Mesenchymal stem cell (in vitro differentiated cells and primary cell): ENCODE results near the gene DHX32.

ENCODE experiments used
- DNase-seq: peaks from one replicate; pipeline ENCODE4 v3.0.0-alpha.2; 2013
- H2AFZ ChIP-seq: one replicate; pipeline ENCODE4 v1.6.1; 2013; ENCODE audit warnings: low read depth, mild to moderate bottlenecking, control low read depth, inconsistent platforms, low read length, moderate library complexity
- H2AK5ac ChIP-seq: 2 replicates; pipeline ENCODE4 v1.6.1; 2013; ENCODE audit warnings: low read length, moderate library complexity, mild to moderate bottlenecking, inconsistent platforms; ENCODE audit not compliant: severe bottlenecking
- H2BK120ac ChIP-seq: one replicate; pipeline ENCODE4 v1.6.1; 2013; ENCODE audit warnings: low read depth, mild to moderate bottlenecking, inconsistent platforms, low read length, moderate library complexity
- H2BK12ac ChIP-seq, 2 experiments: one replicate each; pipeline ENCODE4 v1.6.1; 2013; ENCODE audit warnings: inconsistent platforms in 2 of 2, low read length in 2 of 2, mild to moderate bottlenecking in 2 of 2, moderate library complexity in 2 of 2, control low read depth in 1 of 2
- H2BK15ac ChIP-seq: one replicate; pipeline ENCODE4 v1.6.1; 2013; ENCODE audit warnings: mild to moderate bottlenecking, low read depth, inconsistent platforms; ENCODE audit not compliant: poor library complexity, severe bottlenecking
- H2BK5ac ChIP-seq: 2 replicates; pipeline ENCODE4 v1.6.1; 2013; ENCODE audit warnings: low read depth, mild to moderate bottlenecking, low read length, control low read depth, inconsistent platforms; ENCODE audit not compliant: poor library complexity, severe bottlenecking
- H3K14ac ChIP-seq, 2 experiments: one replicate each; pipeline ENCODE4 v1.6.1; 2013; ENCODE audit warnings: inconsistent platforms in 2 of 2, low read length in 2 of 2, control low read depth in 1 of 2, mild to moderate bottlenecking in 1 of 2, moderate library complexity in 1 of 2
- H3K18ac ChIP-seq, 2 experiments: one replicate each; pipeline ENCODE4 v1.6.1; 2013; ENCODE audit warnings: inconsistent platforms in 2 of 2, low read length in 2 of 2, control low read depth in 1 of 2, low read depth in 1 of 2, mild to moderate bottlenecking in 1 of 2
- H3K23ac ChIP-seq, 2 experiments: one replicate each; pipeline ENCODE4 v1.6.1; 2013; ENCODE audit warnings: inconsistent platforms in 2 of 2, low read length in 2 of 2, mild to moderate bottlenecking in 2 of 2, moderate library complexity in 2 of 2, control low read depth in 1 of 2
- H3K27ac ChIP-seq: 2 replicates; pipeline ENCODE4 v1.5.1; 2013; ENCODE audit warnings: mild to moderate bottlenecking, moderate library complexity, low read length, control low read depth, inconsistent platforms; ENCODE audit not compliant: poor library complexity, severe bottlenecking
- H3K27me3 ChIP-seq, 2 experiments: 2 replicates each; pipeline versions ENCODE4 v1.6.1 to v1.7.0; 2013; ENCODE audit warnings: low read length in 2 of 2, mild to moderate bottlenecking in 2 of 2, moderate library complexity in 2 of 2, control low read depth in 1 of 2, inconsistent platforms in 1 of 2; ENCODE audit not compliant: control insufficient read depth in 1 of 2, insufficient read depth in 1 of 2
- H3K36me3 ChIP-seq, 2 experiments: 2 replicates each; pipeline versions ENCODE4 v1.6.1 to v1.7.0; 2013; ENCODE audit warnings: low read length in 2 of 2, control low read depth in 1 of 2, inconsistent platforms in 1 of 2, low read depth in 1 of 2, mild to moderate bottlenecking in 1 of 2; ENCODE audit not compliant: insufficient read depth in 2 of 2, control insufficient read depth in 1 of 2
- H3K4ac ChIP-seq, 2 experiments: one replicate each; pipeline ENCODE4 v1.6.1; 2013; ENCODE audit warnings: inconsistent platforms in 2 of 2, low read length in 2 of 2, mild to moderate bottlenecking in 2 of 2, moderate library complexity in 2 of 2, control low read depth in 1 of 2, low read depth in 1 of 2
- H3K4me1 ChIP-seq: 2 replicates; pipeline ENCODE4 v1.6.1; 2013; ENCODE audit warnings: low read depth, low read length, control low read depth; ENCODE audit not compliant: control insufficient read depth, insufficient read depth
- H3K4me2 ChIP-seq: 2 replicates; pipeline ENCODE4 v1.6.1; 2013; ENCODE audit warnings: low read length, mild to moderate bottlenecking, inconsistent platforms; ENCODE audit not compliant: poor library complexity, severe bottlenecking
- H3K4me3 ChIP-seq, 2 experiments: 2 replicates each; pipeline versions ENCODE4 v1.5.1 to v1.7.0; 2013; ENCODE audit warnings: low read length in 2 of 2, mild to moderate bottlenecking in 2 of 2, control low read depth in 1 of 2, low read depth in 1 of 2; ENCODE audit not compliant: insufficient read depth in 1 of 2
- H3K79me1 ChIP-seq: replicated peaks from 2 replicates; pipeline ENCODE4 v1.6.1; 2013; ENCODE audit warnings: mild to moderate bottlenecking, control low read depth, low read length, inconsistent platforms; ENCODE audit not compliant: poor library complexity, severe bottlenecking
- H3K9ac ChIP-seq: 2 replicates; pipeline ENCODE4 v1.7.0; 2013; ENCODE audit warnings: mild to moderate bottlenecking, low read length, moderate library complexity
- H3K9me3 ChIP-seq: 2 replicates; pipeline ENCODE4 v1.7.0; 2013; ENCODE audit warnings: mild to moderate bottlenecking, low read length; ENCODE audit not compliant: control insufficient read depth
- H4K8ac ChIP-seq: one replicate; pipeline ENCODE4 v1.6.1; 2013; ENCODE audit warnings: inconsistent platforms, mild to moderate bottlenecking, low read length, moderate library complexity
- H4K91ac ChIP-seq: one replicate; pipeline ENCODE4 v1.6.1; 2013; ENCODE audit warnings: mild to moderate bottlenecking, low read length, inconsistent platforms
- WGBS: methylation state at CpG from one replicate; pipeline ENCODE4 v1.1.7; 2013; ENCODE audit warnings: mixed read lengths; 5-methylcytosine and 5-hydroxymethylcytosine counted together

DHX32 gene

DNA sequence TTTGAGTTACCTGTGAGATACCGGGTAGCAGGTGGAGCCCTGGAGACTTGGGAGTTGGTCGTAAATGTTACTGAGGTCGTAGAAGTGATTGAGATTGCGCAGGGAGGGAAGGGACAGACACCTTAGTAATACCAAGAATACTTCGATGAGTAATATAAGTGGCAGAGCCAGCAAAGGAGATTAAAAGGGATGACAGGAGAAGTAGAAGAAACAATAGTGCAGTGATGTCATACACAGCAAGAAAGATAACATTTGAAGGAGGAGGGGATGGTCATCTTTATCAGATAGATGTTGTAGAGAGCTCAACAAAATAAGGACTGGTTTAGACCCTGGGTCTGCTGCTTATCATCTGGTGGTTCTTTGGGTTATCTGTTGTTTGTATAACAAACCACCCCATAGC, 52.8 kb downstream of the DHX32 start:
- 93% methylated on average over 5 of the region's 5 CpGs for WGBS
- Histone ChIP-seq H3K23ac (no peak overlapping the region), H2BK5ac (no peak overlapping the region), H2BK15ac (no peak overlapping the region), H2AFZ (no peak overlapping the region), H3K27me3 (no peaks in the 10 kb centered on the region), H3K27ac (no peak overlapping the region), H3K9me3 (no peaks in the 10 kb centered on the region), H3K4me3 (no peak overlapping the region), H3K79me1 (peaks cover 26% of the 10 kb centered on the region), H2BK120ac (no peak overlapping the region), H3K9ac (no peak overlapping the region), H2AK5ac (no peak overlapping the region), H3K4ac (no peak overlapping the region), H3K36me3 (peaks cover 11 to 74% of the 10 kb centered on the region in 2 experiments), H4K8ac (no peak overlapping the region), H3K18ac (no peak overlapping the region), H3K4me1 (peaks cover 2% of the 10 kb centered on the region), H3K4me2 (no peak overlapping the region), H2BK12ac (no peak overlapping the region), H4K91ac (no peak overlapping the region), H3K14ac (no peak overlapping the region)
- no peak for DNase-seq

DNA sequence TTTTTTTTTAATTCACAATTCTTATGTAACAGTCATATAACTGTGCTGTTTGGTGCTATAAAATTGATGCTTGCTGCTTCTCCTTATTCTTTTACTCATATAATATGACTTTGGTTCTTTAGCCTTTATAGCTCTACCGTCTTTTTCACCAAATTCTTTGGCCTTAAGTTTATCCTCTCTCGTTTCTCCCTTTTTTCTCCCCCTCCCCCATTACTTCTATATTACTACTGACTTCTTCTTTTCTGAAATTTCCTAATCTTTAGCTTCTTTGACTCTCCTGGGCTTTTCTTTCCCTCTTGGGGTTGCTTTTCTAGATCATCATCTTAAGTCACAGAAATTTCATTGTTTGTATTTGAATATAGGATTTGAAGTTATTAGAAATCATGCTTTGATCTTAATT, 54.0 kb downstream of the DHX32 start:
- Histone ChIP-seq H2BK5ac (no peak overlapping the region), H4K91ac (no peak overlapping the region), H3K4me3 (no peak overlapping the region), H2BK120ac (no peak overlapping the region), H3K18ac (no peak overlapping the region), H3K79me1 (peaks cover 23% of the 10 kb centered on the region), H2BK12ac (no peak overlapping the region), H2AK5ac (no peak overlapping the region), H3K4me1 (peaks cover 4% of the 10 kb centered on the region), H3K9ac (no peak overlapping the region), H3K4ac (no peak overlapping the region), H3K27ac (no peak overlapping the region), H3K23ac (no peak overlapping the region), H3K36me3 (peaks cover 4 to 62% of the 10 kb centered on the region in 2 experiments), H3K4me2 (no peak overlapping the region), H3K27me3 (no peaks in the 10 kb centered on the region), H2BK15ac (no peak overlapping the region), H2AFZ (no peak overlapping the region), H3K14ac (no peak overlapping the region), H4K8ac (no peak overlapping the region), H3K9me3 (no peaks in the 10 kb centered on the region)
- 97% methylated on average over 2 of the region's 2 CpGs for WGBS
- no peak for DNase-seq

DNA sequence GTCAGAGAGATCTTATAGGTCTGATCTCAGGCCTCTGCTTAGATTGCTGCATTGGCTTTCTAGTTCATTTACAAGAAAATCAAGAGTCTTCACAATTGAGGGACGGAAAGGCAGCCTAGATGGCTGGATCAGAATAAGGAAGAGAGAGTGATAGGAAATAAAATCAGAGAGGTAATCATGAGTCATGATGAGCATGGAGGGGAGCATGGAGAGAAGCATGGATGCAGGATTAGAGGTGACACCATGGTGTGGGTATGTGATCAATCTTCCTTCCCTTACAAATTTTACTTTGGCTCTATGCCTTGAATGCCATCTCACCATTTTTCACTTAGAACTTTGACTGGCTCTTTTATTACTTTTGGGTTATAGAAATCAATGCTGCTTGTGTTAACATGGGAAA, 56.4 kb downstream of the DHX32 start:
- no peak overlapping the region for H3K14ac ChIP-seq
- no peak overlapping the region for H3K18ac ChIP-seq
- peaks cover 31% of the 10 kb centered on the region for H3K79me1 ChIP-seq
- H3K4me1 ChIP-seq = peaks cover 9% of the 10 kb centered on the region
- H3K4ac ChIP-seq = no peak overlapping the region
- no peaks in the 10 kb centered on the region for H3K9me3 ChIP-seq
- no peak overlapping the region for H2BK15ac ChIP-seq
- no peak overlapping the region for H2AK5ac ChIP-seq
- 68% methylated on average over 1 of the region's 1 CpG for WGBS
- no peak overlapping the region for H4K8ac ChIP-seq
- peaks cover 4 to 38% of the 10 kb centered on the region in 2 experiments for H3K36me3 ChIP-seq
- H3K27me3 ChIP-seq = no peaks in the 10 kb centered on the region
- H3K4me3 ChIP-seq = peak overlapping the region in 1 of 2 experiments; percentile 100
- H2BK120ac ChIP-seq = no peak overlapping the region
- no peak overlapping the region for H3K27ac ChIP-seq
- no peak overlapping the region for H2BK12ac ChIP-seq
- no peak overlapping the region for H3K23ac ChIP-seq
- H2AFZ ChIP-seq = no peak overlapping the region
- no peak overlapping the region for H4K91ac ChIP-seq
- H3K9ac ChIP-seq = peak overlapping the region; percentile 99
- peak overlapping the region; percentile 90 for H3K4me2 ChIP-seq
- no peak overlapping the region for H2BK5ac ChIP-seq
- peak; percentile 22 for DNase-seq

DNA sequence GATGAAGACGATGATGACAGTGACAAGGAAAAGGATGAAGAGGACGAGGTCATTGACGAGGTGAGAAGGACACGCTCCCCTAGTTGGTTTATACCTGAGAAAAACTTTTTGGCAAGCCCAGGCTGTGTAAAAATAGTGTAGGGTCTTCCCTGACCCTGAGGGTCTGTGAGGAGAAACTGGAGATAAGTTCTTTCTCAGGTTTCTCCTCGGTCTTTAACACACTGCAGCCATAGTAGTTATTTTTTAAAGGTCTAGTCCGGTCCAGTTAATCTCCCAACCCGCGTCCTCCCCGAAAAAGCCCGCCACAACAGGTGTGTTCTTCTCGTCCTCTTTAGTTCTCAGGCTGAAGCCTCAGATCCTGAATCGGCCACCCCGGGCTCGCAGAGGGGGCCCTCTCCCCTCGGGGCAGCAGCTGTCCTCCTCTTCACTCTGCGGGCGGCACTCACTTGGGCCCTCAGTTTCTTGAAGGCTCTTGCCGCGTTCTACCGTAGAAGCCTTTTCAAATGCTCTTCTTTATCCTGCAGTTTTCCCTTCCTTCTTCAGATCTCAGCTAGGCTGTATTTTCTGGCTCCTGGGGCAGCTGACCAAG, 57.3 kb downstream of the DHX32 start:
- H3K4ac ChIP-seq = peak overlapping the region; percentile 27 to 84
- peak overlapping the region; percentile 94 to 100 for H3K4me3 ChIP-seq
- H3K4me2 ChIP-seq = peak overlapping the region; percentile 90
- H2BK120ac ChIP-seq = no peak overlapping the region
- H4K91ac ChIP-seq = peak overlapping the region; percentile 44
- no peaks in the 10 kb centered on the region for H3K9me3 ChIP-seq
- peaks cover 3 to 28% of the 10 kb centered on the region in 2 experiments for H3K36me3 ChIP-seq
- H2BK15ac ChIP-seq = no peak overlapping the region
- peak overlapping the region; percentile 84 for H2AFZ ChIP-seq
- H3K4me1 ChIP-seq = peaks cover 9% of the 10 kb centered on the region
- H3K27ac ChIP-seq = no peak overlapping the region
- under 1% methylated on average over 20 of the region's 20 CpGs for WGBS
- H3K79me1 ChIP-seq = peaks cover 26% of the 10 kb centered on the region
- H2BK5ac ChIP-seq = peak overlapping the region; percentile 24
- peak overlapping the region; percentile 42 to 99 for H3K18ac ChIP-seq
- H3K27me3 ChIP-seq = no peaks in the 10 kb centered on the region
- H2BK12ac ChIP-seq = no peak overlapping the region
- H3K23ac ChIP-seq = peak overlapping the region in 1 of 2 experiments; percentile 81
- peak overlapping the region; percentile 79 for H4K8ac ChIP-seq
- no peak overlapping the region for H3K14ac ChIP-seq
- H3K9ac ChIP-seq = peak overlapping the region; percentile 99
- DNase-seq = peak; percentile 27
- H2AK5ac ChIP-seq = peak overlapping the region; percentile 19
